Measurements from ENCODE around the gene ARTN.

Gene ARTN

GRCh38 chr1:43947874-43948437, 14.4 kb downstream of the ARTN start:
- no peak for DNase-seq

GRCh38 chr1:43949678-43950077, 16.1 kb downstream of the ARTN start:
- no peak for DNase-seq

- DNase-seq: no peak
Observed at GRCh38 chr1:43951021-43951985, 17.7 kb downstream of the ARTN start.

- no peak for DNase-seq
Observed at GRCh38 chr1:43952731-43953346, 19.2 kb downstream of the ARTN start.

- DNase-seq: no peak
Observed at GRCh38 chr1:43953361-43953760, 19.8 kb downstream of the ARTN start.

- no peak for DNase-seq
Observed at GRCh38 chr1:43954036-43954435, 20.4 kb downstream of the ARTN start.

GRCh38 chr1:43956234-43956633, 22.6 kb downstream of the ARTN start:
- no peak for DNase-seq

DNA sequence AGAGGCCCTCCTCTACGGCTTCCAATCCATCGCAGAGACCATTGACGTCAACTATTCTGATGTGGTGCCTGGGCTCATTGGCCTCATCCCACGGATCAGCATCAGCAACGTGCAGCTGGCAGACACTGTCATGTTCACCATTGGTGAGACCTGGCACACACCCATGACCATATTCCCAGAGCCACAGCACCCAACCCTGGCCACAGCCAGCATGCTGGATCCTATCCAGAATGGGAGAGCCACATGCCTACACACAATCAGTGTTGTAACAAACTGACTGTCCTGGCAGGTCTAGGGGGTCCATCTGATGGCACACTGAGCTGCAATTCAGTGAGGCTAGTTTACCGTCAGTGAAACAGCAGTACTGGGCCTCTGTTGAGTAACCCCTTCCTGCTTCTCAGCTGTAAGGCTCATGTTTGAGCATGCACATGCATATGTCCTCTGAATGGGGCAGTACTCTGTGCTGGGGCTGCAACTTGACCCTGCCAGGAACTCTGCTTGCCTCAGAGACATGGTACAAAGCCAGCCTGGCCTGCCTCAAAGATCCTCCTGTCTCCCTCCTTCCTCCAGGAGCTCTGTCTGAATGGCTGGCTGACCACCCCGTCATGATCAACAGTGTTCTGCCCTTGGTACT, 23.9 kb downstream of the ARTN start:
- DNase-seq: no peak

DNA sequence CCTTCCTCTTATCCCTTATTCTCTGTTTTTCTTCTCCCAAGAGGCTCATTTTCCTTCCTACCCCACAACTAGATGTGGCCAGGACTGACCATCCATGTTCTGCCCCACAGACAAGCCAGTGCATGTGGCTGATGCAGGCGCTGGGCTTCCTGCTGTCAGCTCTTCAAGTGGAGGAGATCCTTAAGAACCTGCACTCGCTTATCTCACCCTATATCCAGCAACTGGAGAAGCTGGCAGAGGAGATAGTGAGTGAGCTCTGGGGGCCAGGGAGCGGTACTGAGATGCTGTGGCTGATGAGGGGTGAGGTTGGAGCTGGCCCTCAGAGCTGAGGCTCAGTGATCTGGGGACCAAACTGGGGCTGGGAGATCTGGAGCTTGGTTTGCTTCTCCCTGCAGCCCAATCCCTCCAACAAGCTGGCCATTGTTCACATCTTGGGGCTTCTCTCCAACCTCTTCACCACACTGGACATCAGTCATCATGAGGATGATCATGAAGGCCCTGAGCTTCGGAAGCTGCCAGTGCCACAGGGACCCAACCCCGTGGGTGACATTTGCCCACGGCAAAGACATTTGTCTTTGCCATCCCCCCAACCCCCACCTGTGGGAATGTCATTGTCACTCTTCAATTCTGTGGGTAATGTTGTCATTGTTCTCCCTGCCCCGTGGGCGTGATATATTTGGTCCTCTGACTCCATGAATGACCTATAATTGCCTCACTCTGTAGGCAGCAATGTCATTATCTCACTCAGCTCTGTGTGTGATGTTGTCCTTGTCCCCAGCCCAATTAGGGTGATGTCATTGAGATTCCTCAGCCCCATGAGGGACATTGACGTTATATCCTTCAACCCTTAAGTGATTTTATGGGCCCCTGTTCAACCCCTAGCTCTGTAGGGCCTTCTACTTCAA, 25.0 kb downstream of the ARTN start:
- no peak for DNase-seq

DNA sequence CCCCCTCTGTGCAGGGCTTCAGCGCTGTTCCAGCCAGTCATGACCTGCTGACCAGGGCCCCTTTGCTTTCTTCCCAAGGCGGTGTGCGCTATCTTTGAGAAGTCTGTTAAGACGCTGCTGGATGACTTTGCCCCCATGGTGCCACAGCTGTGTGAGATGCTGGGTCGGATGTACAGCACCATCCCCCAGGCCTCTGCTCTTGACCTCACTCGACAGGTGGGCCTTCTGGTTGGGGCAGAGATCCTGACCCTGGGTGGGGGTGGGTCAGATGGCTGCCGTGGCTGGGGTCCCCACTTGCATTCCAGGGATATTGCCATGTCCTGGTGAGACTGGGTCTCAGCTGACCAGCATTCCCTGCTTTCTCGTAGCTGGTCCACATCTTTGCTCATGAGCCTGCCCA, 27.2 kb downstream of the ARTN start:
- no peak for DNase-seq

DNA sequence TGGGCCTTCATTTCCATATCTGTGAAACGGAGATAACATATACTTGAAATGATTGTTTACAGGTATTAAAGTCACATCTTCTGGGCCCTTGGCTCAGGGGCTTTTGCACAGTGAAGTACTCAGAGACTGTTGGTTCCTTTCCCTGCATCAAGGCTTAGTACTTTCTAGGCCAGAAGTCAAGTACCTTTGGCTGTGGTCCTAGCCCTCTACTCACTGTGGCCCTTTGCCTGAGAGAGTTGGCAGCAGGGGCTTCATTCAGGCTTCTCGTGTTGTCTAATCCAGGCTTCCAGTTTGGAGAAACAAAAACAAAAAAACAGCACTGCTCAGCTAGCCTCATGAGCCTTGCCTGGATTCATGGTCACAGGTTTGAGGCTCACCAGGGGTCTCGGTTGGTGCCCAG, 28.1 kb downstream of the ARTN start:
- DNase-seq: no peak

- no peak for DNase-seq
Observed at GRCh38 chr1:43962324-43962723, 28.7 kb downstream of the ARTN start.

DNA sequence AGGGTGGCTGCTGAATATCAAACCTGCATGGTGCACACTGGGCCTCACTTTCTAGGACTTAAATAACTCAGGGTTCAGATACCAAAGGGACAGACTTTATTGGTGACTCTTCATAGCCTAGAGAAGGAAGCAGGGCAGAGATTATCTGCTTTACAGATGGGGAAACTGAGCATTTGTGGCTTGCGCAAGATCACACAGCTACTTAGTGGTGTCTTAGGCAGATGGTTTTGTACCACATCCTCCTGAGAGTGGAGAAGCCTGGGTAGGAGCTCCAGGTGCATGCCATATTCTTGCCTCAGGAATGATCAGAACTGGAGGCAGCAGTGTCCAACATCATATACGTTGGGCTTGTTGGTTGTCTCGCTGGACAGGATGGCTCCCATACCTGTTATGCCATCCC, 29.4 kb downstream of the ARTN start:
- no peak for DNase-seq

GRCh38 chr1:43963890-43964289, 30.3 kb downstream of the ARTN start:
- no peak for DNase-seq

- no peak for DNase-seq
Observed at GRCh38 chr1:43965316-43965715, 31.7 kb downstream of the ARTN start.

DNA sequence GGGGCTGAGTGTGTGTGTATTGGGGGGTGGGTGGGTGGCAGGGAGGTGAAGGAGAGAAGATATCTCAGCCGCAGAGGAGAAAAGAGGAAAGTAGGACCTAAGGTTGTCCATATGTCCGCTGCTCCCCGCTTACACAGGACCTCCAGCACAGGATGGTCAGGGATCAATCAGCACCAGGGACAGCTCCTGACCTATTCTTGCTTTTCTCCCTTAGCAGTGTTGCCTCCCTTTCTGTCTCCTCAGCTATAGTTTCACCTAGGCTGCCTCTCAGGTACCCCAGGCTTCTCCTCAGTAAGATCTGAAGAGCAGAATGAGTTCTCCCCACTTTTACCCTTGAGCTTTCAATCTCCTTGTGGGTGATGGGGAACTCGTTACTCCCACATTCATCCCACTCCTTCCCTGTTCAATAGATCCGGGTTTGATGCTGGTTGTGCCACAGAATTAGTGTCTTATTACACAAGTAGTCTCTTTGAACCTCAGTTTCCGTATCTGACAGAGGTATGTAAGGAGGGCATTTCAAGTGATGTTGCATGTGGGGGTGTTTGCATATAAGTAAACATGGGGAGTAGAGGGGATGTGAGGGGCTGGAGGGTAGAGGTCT, 34.8 kb downstream of the ARTN start:
- no peak for DNase-seq

- no peak for DNase-seq
Observed at GRCh38 chr1:43969416-43969745, 35.8 kb downstream of the ARTN start.

GRCh38 chr1:43969746-43970466, 36.3 kb downstream of the ARTN start, which contains the start of gene DPH2:
TSS of gene DPH2 (plus strand) at chr1:43970010. CDS start at chr1:43970176, 166 bp downstream.
- DNase-seq: peak; percentile 93

- DNase-seq: no peak
Observed at GRCh38 chr1:43970502-43970901, 36.9 kb downstream of the ARTN start.

DNA sequence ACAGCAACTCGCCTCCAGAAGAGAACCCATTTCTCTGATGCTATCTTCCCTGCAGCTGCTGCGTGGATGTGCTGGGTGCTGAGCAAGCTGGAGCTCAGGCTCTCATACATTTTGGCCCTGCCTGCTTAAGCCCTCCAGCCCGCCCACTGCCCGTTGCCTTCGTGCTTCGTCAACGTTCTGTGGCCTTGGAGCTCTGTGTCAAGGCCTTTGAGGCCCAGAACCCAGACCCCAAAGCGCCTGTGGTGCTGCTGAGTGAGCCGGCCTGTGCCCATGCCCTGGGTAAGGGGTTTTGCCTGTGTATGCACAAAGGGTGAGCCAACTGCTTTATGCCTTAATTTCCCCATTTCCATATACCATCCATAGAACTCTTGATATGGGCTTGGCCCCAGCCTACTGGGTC, 37.3 kb downstream of the ARTN start:
- no peak for DNase-seq

- DNase-seq: no peak
Observed at GRCh38 chr1:43971336-43971980, 37.9 kb downstream of the ARTN start.

All from 8988T (cell line).